PFSK-1 (cell line): ENCODE measurements around the gene CLVS2.

Source experiments
- POLR2AphosphoS5 ChIP-seq: IDR thresholded peaks from 2 replicates; pipeline ENCODE4 v1.6.1; 2012; ENCODE audit warnings: low read depth, mild to moderate bottlenecking, control low read depth, low read length, moderate library complexity
- REST ChIP-seq, 2 experiments: IDR thresholded peaks; 2 replicates each; pipeline versions ENCODE4 v1.6.1 to v1.8.0; 2011 to 2012; ENCODE audit warnings: low read depth in 2 of 2, low read length in 2 of 2, control low read depth in 1 of 2, inconsistent platforms in 1 of 2, mild to moderate bottlenecking in 1 of 2, moderate library complexity in 1 of 2; ENCODE audit not compliant: insufficient read depth in 1 of 2
- TAF1 ChIP-seq: IDR thresholded peaks from 2 replicates; pipeline ENCODE4 v1.6.1; 2012; ENCODE audit warnings: low read length, control low read depth, borderline replicate concordance; ENCODE audit not compliant: insufficient read depth

GRCh38 chr6:123014835-123015234 lies 18.8 kb downstream of the CLVS2 start:
- TF ChIP-seq POLR2AphosphoS5 (no peak), TAF1 (no peak), REST (IDR thresholded peaks at IDR 0.05; ENCODE audit: insufficient read depth in 1 of 2, low read depth in 2 of 2, low read length in 2 of 2) (no peak)
